Fibroblast of pulmonary artery (primary cell): Measurements from ENCODE around the gene PEAK3.

Experiments
- DNase-seq: peaks from one replicate; pipeline ENCODE4 v3.0.0-alpha.2; 2010; ENCODE audit warnings: low read depth
- H3K4me3 ChIP-seq: replicated peaks from 2 replicates; pipeline ENCODE4 v1.5.1; 2011; ENCODE audit warnings: low read depth, mild to moderate bottlenecking, control low read depth, low read length, moderate library complexity
- CTCF ChIP-seq: IDR thresholded peaks from 2 replicates; pipeline ENCODE4 v1.5.1; 2011; ENCODE audit warnings: mild to moderate bottlenecking, control low read depth, low read length, inconsistent platforms; ENCODE audit errors: missing control alignments

The PEAK3 gene

DNA sequence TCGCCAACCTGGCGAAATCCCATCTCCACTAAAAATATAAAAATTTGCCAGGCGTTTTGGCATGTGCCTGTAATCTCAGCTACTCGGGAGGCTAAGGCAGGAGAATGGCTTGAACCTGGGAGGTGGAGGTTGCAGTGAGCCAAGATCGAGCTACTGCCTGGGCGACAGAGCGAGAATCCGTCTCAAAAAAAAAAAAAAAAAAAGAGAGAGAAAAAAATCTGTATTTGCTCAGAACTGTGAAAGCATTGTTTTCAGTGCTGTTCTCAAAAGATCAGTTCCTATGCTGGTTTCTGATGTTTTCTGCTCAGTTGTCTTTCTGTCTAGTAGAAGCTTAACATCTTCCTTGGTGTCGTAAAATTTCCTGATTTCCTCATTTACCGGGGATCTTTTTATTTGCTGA, 42.8 kb downstream of the PEAK3 start:
- DNase-seq: no peak
- H3K4me3 ChIP-seq: peak overlapping the region; percentile 57
- TF ChIP-seq CTCF: no peak

DNA sequence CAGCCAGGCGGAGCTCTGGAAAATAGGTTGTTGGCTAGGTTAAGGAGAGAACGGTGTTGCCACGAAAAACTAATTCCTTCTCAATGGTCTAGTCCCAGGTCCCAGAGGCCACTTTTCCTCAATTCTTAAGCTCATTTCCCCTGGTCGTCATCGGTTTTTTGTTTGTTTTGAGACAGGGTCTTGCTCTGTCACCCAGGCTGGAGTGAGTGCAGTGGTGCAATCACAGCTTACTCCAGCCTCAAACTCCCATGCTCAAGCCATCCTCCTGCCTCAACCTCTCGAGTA, 44.2 kb downstream of the PEAK3 start:
- peak overlapping the region; percentile 74 for H3K4me3 ChIP-seq
- TF ChIP-seq CTCF: no peak
- DNase-seq: no peak

GRCh38 chr19:2237051-2237868, 44.7 kb downstream of the PEAK3 start:
- DNase-seq: no peak
- TF ChIP-seq CTCF: no peak
- peak overlapping the region; percentile 74 for H3K4me3 ChIP-seq

DNA sequence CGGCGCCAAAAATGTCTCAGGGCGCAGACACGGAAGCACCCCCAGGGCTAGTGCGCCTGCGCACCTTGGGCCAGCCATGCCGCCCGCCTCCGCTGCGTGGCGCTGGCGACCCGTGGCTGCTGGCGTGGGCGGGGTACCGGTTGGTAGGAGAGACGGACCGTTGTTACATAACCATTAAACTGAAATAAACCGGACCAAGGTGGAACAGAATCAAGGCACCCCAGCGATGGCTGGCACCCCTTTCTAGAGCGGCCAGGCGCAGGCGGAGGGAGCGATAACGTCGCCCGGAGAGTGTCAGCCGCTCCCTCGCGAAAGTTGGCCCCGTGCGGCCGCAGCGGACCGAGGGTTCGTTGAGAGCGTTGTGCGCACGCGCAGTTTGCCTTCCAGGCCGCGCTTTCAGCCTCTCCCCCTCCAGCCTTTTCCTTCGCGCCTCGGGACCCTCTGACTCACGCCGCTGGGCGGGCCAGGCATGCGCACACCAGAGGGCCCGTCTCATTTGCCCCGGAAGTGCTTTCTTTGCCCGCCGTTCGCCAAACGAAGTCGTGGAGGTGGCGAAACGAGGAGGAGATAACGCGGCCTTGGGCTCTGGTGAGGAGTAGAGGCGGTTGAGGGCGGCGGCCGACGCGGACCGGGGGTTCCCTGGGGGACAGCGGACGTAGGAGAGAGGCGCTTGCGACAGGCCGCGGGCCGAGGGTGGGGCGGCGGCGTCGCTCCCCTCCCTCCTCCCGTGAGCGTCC, 45.5 kb downstream of the PEAK3 start, which contains the start of the genes PLEKHJ1 and SF3A2:
Gene PLEKHJ1 (minus strand): TSS at position 16 of the 737 bp plus-strand sequence. CDS start 81 bp downstream, outside the sequence.
Gene SF3A2 (plus strand): TSS at position 511 of the 737 bp plus-strand sequence. CDS start 6,595 bp downstream, outside the sequence.
- peak; percentile 67 for TF ChIP-seq CTCF
- H3K4me3 ChIP-seq: peak within 1 kb of the TSS; percentile 74
- DNase-seq: peak; percentile 99

- no peak for DNase-seq
- no peak for TF ChIP-seq CTCF
- H3K4me3 ChIP-seq: peak overlapping the region; percentile 74
These were observed 46.0 kb downstream of the PEAK3 start for GRCh38 chr19:2236064-2236313.

DNA sequence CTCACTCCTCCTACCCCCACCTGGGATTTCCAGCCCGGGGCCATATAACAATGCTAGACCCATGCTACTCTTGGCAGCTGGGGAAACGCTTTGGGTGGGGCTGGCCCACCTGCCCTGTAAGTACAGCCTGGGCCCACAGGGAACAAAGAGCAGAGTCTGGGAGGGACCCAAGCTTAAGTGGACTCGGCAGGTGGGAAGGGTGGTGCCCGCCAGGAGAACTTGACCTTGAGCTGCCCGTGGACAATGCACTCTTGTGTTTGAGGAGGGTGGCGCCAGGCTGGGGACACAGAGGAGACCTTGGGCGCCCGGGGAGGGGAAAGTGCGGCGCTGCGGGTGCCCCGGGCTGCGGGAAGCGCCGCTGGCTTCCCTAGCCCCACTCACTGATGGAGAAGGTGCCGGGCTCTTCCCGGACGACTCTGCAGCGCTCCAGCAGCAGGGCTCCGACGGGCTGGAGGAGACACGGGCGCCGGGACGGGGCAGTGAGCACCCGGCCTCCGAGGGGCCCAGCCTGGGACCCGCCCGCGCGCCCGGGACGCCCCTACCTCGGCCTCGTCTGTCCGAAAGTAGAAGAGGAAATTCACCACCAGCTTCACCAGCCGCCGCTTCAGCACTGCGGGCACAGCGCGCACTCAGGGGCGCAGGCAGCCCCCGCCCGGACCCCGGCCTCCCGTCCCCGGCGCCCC, 46.5 kb downstream of the PEAK3 start:
- no peak for DNase-seq
- H3K4me3 ChIP-seq: peak overlapping the region; percentile 74
- TF ChIP-seq CTCF: no peak
